Hepatocyte (in vitro differentiated cells): ENCODE results near the gene CST2. TPM values are rescaled to one million over a fixed set of nuclear protein-coding genes. Genes with fewer than 3 reads are reported as not detected.

Source experiments
- DNase-seq: peaks from one replicate; pipeline ENCODE4 v3.0.0-alpha.2; 2016; ENCODE audit warnings: low spot score
- H2AFZ ChIP-seq: fragments of 200-600 bp; sonication (generic); 2 replicates; pipeline ENCODE4 v1.6.0; 2016; ENCODE audit warnings: antibody characterized with exemption, mild to moderate bottlenecking
- H3K27ac ChIP-seq: fragments of 200-600 bp; sonication (generic); 2 replicates; pipeline ENCODE4 v1.5.1; 2016; ENCODE audit warnings: mild to moderate bottlenecking
- H3K27me3 ChIP-seq: fragments of 200-600 bp; sonication (generic); 2 replicates; pipeline ENCODE4 v1.6.1; 2016
- H3K36me3 ChIP-seq: fragments of 200-600 bp; sonication (generic); replicated peaks from 2 replicates; pipeline ENCODE4 v1.5.1; 2016; ENCODE audit warnings: low read depth; ENCODE audit not compliant: insufficient read depth
- H3K4me1 ChIP-seq: fragments of 200-600 bp; sonication (generic); 2 replicates; pipeline ENCODE4 v1.5.1; 2016; ENCODE audit warnings: mild to moderate bottlenecking, moderate library complexity; ENCODE audit not compliant: insufficient read depth
- H3K4me2 ChIP-seq: fragments of 200-600 bp; sonication (generic); 2 replicates; pipeline ENCODE4 v1.6.0; 2016
- H3K4me3 ChIP-seq: fragments of 200-600 bp; sonication (generic); 2 replicates; pipeline ENCODE4 v1.5.1; 2016; ENCODE audit warnings: mild to moderate bottlenecking
- H3K79me2 ChIP-seq: fragments of 200-600 bp; sonication (generic); 2 replicates; pipeline ENCODE4 v1.6.0; 2017; ENCODE audit warnings: mild to moderate bottlenecking
- H3K9me2 ChIP-seq: fragments of 200-600 bp; sonication (generic); replicated peaks from 2 replicates; pipeline ENCODE4 v1.6.0; 2017; ENCODE audit warnings: mild to moderate bottlenecking; ENCODE audit not compliant: insufficient read depth
- H3K9me3 ChIP-seq: fragments of 200-600 bp; sonication (generic); 2 replicates; pipeline ENCODE4 v1.5.1; 2016; ENCODE audit warnings: low read depth, mild to moderate bottlenecking
- H4K20me1 ChIP-seq: fragments of 200-600 bp; sonication (generic); 2 replicates; pipeline ENCODE4 v1.6.0; 2016; ENCODE audit warnings: mild to moderate bottlenecking; ENCODE audit not compliant: insufficient read depth, poor library complexity, severe bottlenecking
- CTCF ChIP-seq: fragments of 200-600 bp; sonication (generic); IDR thresholded peaks from 2 replicates; pipeline ENCODE4 v1.5.1; 2016; ENCODE audit warnings: antibody characterized with exemption, mild to moderate bottlenecking; ENCODE audit not compliant: poor library complexity
- EZH2 ChIP-seq: fragments of 200-600 bp; sonication (generic); IDR thresholded peaks from 2 replicates; pipeline ENCODE4 v1.6.1; 2016; ENCODE audit warnings: antibody characterized with exemption, mild to moderate bottlenecking, borderline replicate concordance
- EZH2phosphoT487 ChIP-seq: fragments of 200-600 bp; sonication (generic); IDR thresholded peaks from one replicate; pipeline ENCODE4 v1.6.1; 2018; ENCODE audit warnings: antibody characterized with exemption, mild to moderate bottlenecking, low read depth, moderate library complexity; ENCODE audit not compliant: unreplicated experiment, severe bottlenecking
- WGBS: methylation state at CpG from one replicate; pipeline ENCODE4 v1.1.6; 2016; ENCODE audit warnings: low lambda C conversion rate; ENCODE audit errors: missing lambda C conversion rate; 5-methylcytosine and 5-hydroxymethylcytosine counted together
- polyA plus RNA-seq: library from polyadenylated mRNA; unstranded; fragments of >200 nt; fragmentation: Nextera tagmentation; extraction: Ambion mirVana; gene quantifications from 2 replicates; pipeline ENCODE4 v1.2.1, GENCODE V29; 2016
- total RNA-seq: library from RNA; depleted of rRNA; stranded (reverse); fragments of >200 nt; gene quantifications from 2 replicates; pipeline ENCODE4 v1.2.3, GENCODE V29; 2014

CST2 gene
- total and polyA plus RNA-seq, 2 experiments from 2014 or later, result not detected

DNA sequence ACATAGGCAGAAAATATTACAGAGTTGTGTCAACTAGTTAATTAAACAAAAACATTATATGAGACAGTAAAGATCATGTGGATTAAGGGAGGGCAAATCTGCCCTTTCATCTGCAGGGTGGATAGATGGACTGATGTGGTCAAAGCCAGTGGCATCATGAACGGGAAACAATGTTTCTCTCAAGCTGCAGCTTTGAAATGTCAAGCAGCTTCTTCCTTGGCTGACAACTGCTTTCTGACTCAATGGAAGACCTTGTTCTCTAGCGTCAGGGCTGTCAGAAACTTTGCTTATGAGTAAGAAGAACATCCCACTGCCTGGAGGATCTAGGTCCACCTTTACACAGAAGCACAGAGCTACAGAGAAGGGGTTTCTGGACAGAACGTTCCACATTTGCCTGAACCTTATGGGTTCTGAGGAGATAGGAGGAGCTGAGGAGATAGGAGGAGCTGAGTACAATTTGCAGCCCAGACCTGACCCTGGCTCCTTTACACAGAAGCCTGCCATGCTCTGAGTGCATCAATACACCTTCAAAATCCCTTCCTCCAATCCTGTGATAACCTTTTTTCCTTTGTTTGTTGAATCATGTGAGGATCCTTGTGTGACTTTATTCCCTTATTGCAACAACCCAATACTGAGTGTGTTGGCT, 47.0 kb upstream of the CST2 start:
- Histone ChIP-seq H3K9me3 (no peaks in the 10 kb centered on the region), H2AFZ (no peak overlapping the region), H4K20me1 (no peaks in the 10 kb centered on the region), H3K4me2 (no peak overlapping the region), H3K4me1 (no peaks in the 10 kb centered on the region), H3K79me2 (no peaks in the 10 kb centered on the region), H3K27me3 (peaks cover 8% of the 10 kb centered on the region), H3K36me3 (no peaks in the 10 kb centered on the region), H3K4me3 (no peak overlapping the region), H3K27ac (no peak overlapping the region), H3K9me2 (no peaks in the 10 kb centered on the region)
- no peak for DNase-seq
- TF ChIP-seq EZH2, result no peak
- no peak for TF ChIP-seq EZH2phosphoT487
- no peak for TF ChIP-seq CTCF
- 30% methylated on average over 3 of the region's 3 CpGs for WGBS

- Histone ChIP-seq H3K9me2 (no peaks in the 10 kb centered on the region), H3K4me2 (no peak overlapping the region), H4K20me1 (no peaks in the 10 kb centered on the region), H2AFZ (no peak overlapping the region), H3K4me1 (no peaks in the 10 kb centered on the region), H3K36me3 (no peaks in the 10 kb centered on the region), H3K9me3 (no peaks in the 10 kb centered on the region), H3K4me3 (no peak overlapping the region), H3K79me2 (no peaks in the 10 kb centered on the region), H3K27me3 (peaks cover 8% of the 10 kb centered on the region), H3K27ac (no peak overlapping the region)
- TF ChIP-seq EZH2phosphoT487, result no peak
- WGBS, result 95% methylated on average over 1 of the region's 1 CpG
- DNase-seq, result no peak
These were observed 45.5 kb upstream of the CST2 start for GRCh38 chr20:23872065-23872464.

- H3K27ac ChIP-seq, result no peak overlapping the region
- no peak for DNase-seq
- H3K27me3 ChIP-seq, result peaks cover 8% of the 10 kb centered on the region
- H3K79me2 ChIP-seq, result no peaks in the 10 kb centered on the region
- no peaks in the 10 kb centered on the region for H3K4me1 ChIP-seq
- no peaks in the 10 kb centered on the region for H3K9me3 ChIP-seq
- H2AFZ ChIP-seq, result no peak overlapping the region
- H3K9me2 ChIP-seq, result no peaks in the 10 kb centered on the region
- H3K4me2 ChIP-seq, result no peak overlapping the region
- H3K36me3 ChIP-seq, result no peaks in the 10 kb centered on the region
- no peak overlapping the region for H3K4me3 ChIP-seq
- no peaks in the 10 kb centered on the region for H4K20me1 ChIP-seq
- TF ChIP-seq EZH2phosphoT487 (no peak), EZH2 (no peak), CTCF (no peak)
- 12% methylated on average over 4 of the region's 4 CpGs for WGBS
These were observed 43.9 kb upstream of the CST2 start for GRCh38 chr20:23870461-23870860.

DNA sequence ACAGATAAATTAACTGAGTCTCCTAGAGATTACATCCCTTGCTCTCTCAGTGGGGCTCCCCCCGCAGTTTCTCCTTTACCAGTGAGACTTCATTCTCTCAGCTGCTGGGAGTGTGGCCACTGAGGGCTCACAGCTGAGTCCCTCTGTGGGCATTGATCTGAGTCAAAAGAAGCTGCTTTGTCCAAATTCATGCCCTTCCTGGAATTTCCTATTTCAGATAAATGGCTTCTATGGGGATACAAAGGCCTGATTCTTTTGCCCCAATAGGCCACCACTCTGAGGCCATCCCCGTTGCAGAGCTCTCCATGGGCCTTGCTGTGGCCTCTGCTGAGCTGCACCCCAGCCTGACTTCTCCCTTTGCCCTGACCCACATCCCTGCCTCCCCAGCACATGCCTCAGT, 43.0 kb upstream of the CST2 start:
- no peak for DNase-seq
- no peaks in the 10 kb centered on the region for H3K79me2 ChIP-seq
- no peaks in the 10 kb centered on the region for H3K9me3 ChIP-seq
- no peak overlapping the region for H3K27ac ChIP-seq
- H2AFZ ChIP-seq, result no peak overlapping the region
- H3K4me2 ChIP-seq, result no peak overlapping the region
- no peaks in the 10 kb centered on the region for H3K36me3 ChIP-seq
- H3K4me3 ChIP-seq, result no peak overlapping the region
- peaks cover 8% of the 10 kb centered on the region for H3K27me3 ChIP-seq
- H3K4me1 ChIP-seq, result no peaks in the 10 kb centered on the region
- no peaks in the 10 kb centered on the region for H4K20me1 ChIP-seq
- no peak for TF ChIP-seq EZH2phosphoT487
- no peak for TF ChIP-seq EZH2
- no peak for TF ChIP-seq CTCF
- 84% methylated on average over 2 of the region's 2 CpGs for WGBS
- no peaks in the 10 kb centered on the region for H3K9me2 ChIP-seq
